HEK293 (cell line): Measurements from ENCODE around the gene OR6N2.

ENCODE experiments used
- CTCF ChIA-PET: fragments of 350-600 bp; formaldehyde crosslinking; extraction: SDS; loops from one replicate; lab custom pipeline; 2021; ENCODE audit warnings: antibody characterized with exemption; lab: Yijun Ruan, JAX
- POLR2A ChIA-PET: fragments of 300-600 bp; formaldehyde crosslinking; extraction: SDS; loops from one replicate; lab custom pipeline; 2020; ENCODE audit warnings: antibody characterized with exemption, inconsistent platforms; lab: Yijun Ruan, JAX
- H3K27ac ChIP-seq: fragments of 200-500 bp; sonication (Bioruptor generic); 2 replicates; pipeline ENCODE4 v1.5.1; 2014; ENCODE audit warnings: low read depth, low read length, control low read depth, inconsistent platforms; ENCODE audit errors: extremely low read depth
- H3K36me3 ChIP-seq, 2 experiments: fragments of 200-500 bp in 1 of 2; sonication (Bioruptor generic) in 1 of 2; 1 replicate in 1 of 2; 2 replicates in 1 of 2; pipeline ENCODE4 v1.5.1; 2014 to 2017; ENCODE audit warnings: inconsistent platforms in 2 of 2, low read length in 2 of 2; ENCODE audit not compliant: control insufficient read depth in 2 of 2, insufficient read depth in 1 of 2
- H3K4me1 ChIP-seq: fragments of 200-500 bp; sonication (Bioruptor generic); 2 replicates; pipeline ENCODE4 v1.5.1; 2014; ENCODE audit warnings: mild to moderate bottlenecking, low read length, inconsistent platforms; ENCODE audit not compliant: control insufficient read depth, insufficient read depth
- H3K4me3 ChIP-seq: 2 replicates; pipeline ENCODE4 v1.5.1; 2011; ENCODE audit warnings: low read depth, mild to moderate bottlenecking, control low read depth, low read length, moderate library complexity
- H3K9me3 ChIP-seq: fragments of 200-500 bp; sonication (Bioruptor generic); 2 replicates; pipeline ENCODE4 v1.5.1; 2014; ENCODE audit warnings: low read depth, low read length, inconsistent platforms; ENCODE audit not compliant: control insufficient read depth, insufficient read depth
- ELK4 ChIP-seq: IDR thresholded peaks from 2 replicates; pipeline ENCODE4 v1.6.1; 2011; ENCODE audit warnings: mild to moderate bottlenecking, low read depth, low read length, borderline replicate concordance
- IKZF3 ChIP-seq: fragments of 450-650 bp; IDR thresholded peaks from 2 replicates; pipeline ENCODE4 v1.5.0; 2018; ENCODE audit warnings: missing biosample characterization, mild to moderate bottlenecking, missing genetic modification characterization, moderate library complexity
- KLF8 ChIP-seq: fragments of 450-650 bp; formaldehyde crosslinking; IDR thresholded peaks from 2 replicates; pipeline ENCODE4 v1.5.1; 2016; ENCODE audit warnings: missing biosample characterization, missing genetic modification characterization
- SP2 ChIP-seq: fragments of 450-650 bp; formaldehyde crosslinking; IDR thresholded peaks from 2 replicates; pipeline ENCODE4 v1.5.1; 2016; ENCODE audit warnings: missing biosample characterization, missing genetic modification characterization
- ZBTB21 ChIP-seq: fragments of 450-650 bp; formaldehyde crosslinking; IDR thresholded peaks from 2 replicates; pipeline ENCODE4 v1.5.1; 2017; ENCODE audit warnings: missing biosample characterization, missing genetic modification characterization
- ZBTB49 ChIP-seq: fragments of 450-650 bp; formaldehyde crosslinking; IDR thresholded peaks from 2 replicates; pipeline ENCODE4 v1.5.1; 2016; ENCODE audit warnings: missing biosample characterization, missing genetic modification characterization, low read depth
- ZBTB7A ChIP-seq: fragments of 450-650 bp; formaldehyde crosslinking; IDR thresholded peaks from 2 replicates; pipeline ENCODE4 v1.5.1; 2016; ENCODE audit warnings: low read depth, missing biosample characterization, missing genetic modification characterization
- ZFP3 ChIP-seq: fragments of 450-650 bp; formaldehyde crosslinking; IDR thresholded peaks from 2 replicates; pipeline ENCODE4 v1.5.1; 2016; ENCODE audit warnings: low read depth, missing biosample characterization, missing genetic modification characterization
- ZNF114 ChIP-seq: fragments of 450-650 bp; formaldehyde crosslinking; IDR thresholded peaks from 2 replicates; pipeline ENCODE4 v1.5.0; 2017; ENCODE audit warnings: missing biosample characterization, missing genetic modification characterization
- ZNF2 ChIP-seq: fragments of 450-650 bp; formaldehyde crosslinking; IDR thresholded peaks from 2 replicates; pipeline ENCODE4 v1.5.1; 2016; ENCODE audit warnings: missing biosample characterization, missing genetic modification characterization
- ZNF266 ChIP-seq: fragments of 450-650 bp; formaldehyde crosslinking; IDR thresholded peaks from 2 replicates; pipeline ENCODE4 v1.5.1; 2016; ENCODE audit warnings: missing biosample characterization, missing genetic modification characterization, low read depth
- ZNF280D ChIP-seq: fragments of 450-650 bp; formaldehyde crosslinking; IDR thresholded peaks from 2 replicates; pipeline ENCODE4 v1.5.1; 2016; ENCODE audit warnings: missing biosample characterization, missing genetic modification characterization
- ZNF423 ChIP-seq: fragments of 450-650 bp; formaldehyde crosslinking; IDR thresholded peaks from 2 replicates; pipeline ENCODE4 v1.5.1; 2016; ENCODE audit warnings: missing biosample characterization, missing genetic modification characterization
- ZNF426 ChIP-seq: fragments of 450-650 bp; formaldehyde crosslinking; IDR thresholded peaks from 2 replicates; pipeline ENCODE4 v1.5.1; 2017; ENCODE audit warnings: missing biosample characterization, missing genetic modification characterization, mild to moderate bottlenecking, inconsistent platforms, moderate library complexity
- ZNF433 ChIP-seq: fragments of 450-650 bp; formaldehyde crosslinking; IDR thresholded peaks from 2 replicates; pipeline ENCODE4 v1.5.1; 2016; ENCODE audit warnings: missing biosample characterization, missing genetic modification characterization, low read depth
- ZNF645 ChIP-seq: fragments of 450-650 bp; formaldehyde crosslinking; IDR thresholded peaks from 2 replicates; pipeline ENCODE4; 2016; ENCODE audit warnings: missing biosample characterization, missing genetic modification characterization
- ZNF654 ChIP-seq: fragments of 450-650 bp; formaldehyde crosslinking; IDR thresholded peaks from 2 replicates; pipeline ENCODE4 v1.5.1; 2016; ENCODE audit warnings: low read depth, missing biosample characterization, missing genetic modification characterization
- ZNF785 ChIP-seq: fragments of 450-650 bp; formaldehyde crosslinking; IDR thresholded peaks from 2 replicates; pipeline ENCODE4 v1.5.1; 2016; ENCODE audit warnings: missing biosample characterization, missing genetic modification characterization
- ZSCAN23 ChIP-seq: fragments of 450-650 bp; formaldehyde crosslinking; IDR thresholded peaks from 2 replicates; pipeline ENCODE4 v1.5.1; 2016; ENCODE audit warnings: missing biosample characterization, missing genetic modification characterization

Gene OR6N2

GRCh38 chr1:158819461-158820443 lies 38.7 kb upstream of the OR6N2 start:
- no peak for TF ChIP-seq ZNF433 (tag by site-specific recombination)
- TF ChIP-seq ZNF426, result no peak
- no peak for TF ChIP-seq ZNF280D (tag by site-specific recombination)
- no peak for TF ChIP-seq ZNF114
- TF ChIP-seq ZNF423 (tag by site-specific recombination), result no peak
- no peak for TF ChIP-seq ZBTB7A
- TF ChIP-seq ZNF2 (tag by site-specific recombination), result no peak
- TF ChIP-seq ZNF266 (tag by site-specific recombination), result no peak
- TF ChIP-seq ZNF654 (tag by site-specific recombination), result no peak
- TF ChIP-seq IKZF3 (tag by site-specific recombination), result no peak
- TF ChIP-seq ELK4, result no peak
- no peak for TF ChIP-seq ZNF785 (tag by site-specific recombination)
- TF ChIP-seq ZFP3 (tag by site-specific recombination), result no peak
- no peak for TF ChIP-seq ZBTB49
- TF ChIP-seq ZSCAN23 (tag by site-specific recombination), result no peak
- no peak for TF ChIP-seq ZNF645 (tag by site-specific recombination)
- TF ChIP-seq ZBTB21, result no peak
- TF ChIP-seq KLF8 (tag by site-specific recombination), result no peak
- TF ChIP-seq SP2 (tag by site-specific recombination), result no peak
- ChIA-PET POLR2A (no interaction called here), CTCF (no interaction called here)
- H3K36me3 ChIP-seq, result no peaks in the 10 kb centered on the region
- no peaks in the 10 kb centered on the region for H3K4me1 ChIP-seq
- no peaks in the 10 kb centered on the region for H3K9me3 ChIP-seq
- no peak overlapping the region for H3K27ac ChIP-seq
- H3K4me3 ChIP-seq, result no peak overlapping the region
